Stimulated activated CD4-positive, alpha-beta T cell treated with anti-CD3 and anti-CD28 coated beads, Interleukin-1b, Interleukin-23, amount 100 ng/mL, for 1 hour (primary cell): Measurements from ENCODE around the gene MRPL37.
"Not testable (repeated sequence)": the region's sequence is repeated elsewhere in the genome, so short reads cannot be mapped to it uniquely, and the experiment has no call there.

Source experiments
- DNase-seq, 2 donors: peaks; one replicate each; pipeline ENCODE4 v3.0.0-alpha.2; 2020; ENCODE audit warnings: low read depth in 2 of 2

The MRPL37 gene

GRCh38 chr1:54199765-54200518 is at the start of gene MRPL37, which contains the start of gene CYB5RL:
MRPL37 (plus strand) TSS chr1:54200167; CDS start chr1:54200244, 77 bp downstream.
CYB5RL (minus strand) TSS chr1:54200030; CDS start chr1:54195616, 4,414 bp downstream.
- DNase-seq = peak; percentile 66 to 74

GRCh38 chr1:54151013-54151412 is 49.0 kb upstream of the MRPL37 start:
- no peak for DNase-seq

- no peak for DNase-seq
Measured at GRCh38 chr1:54152696-54153095, 47.3 kb upstream of the MRPL37 start, which contains the start of gene CDCP2. CDCP2 (minus strand) TSS chr1:54153000; CDS start chr1:54152922, 78 bp downstream.

- no peak for DNase-seq
Measured at GRCh38 chr1:54153535-54154439, 46.2 kb upstream of the MRPL37 start.

- no peak for DNase-seq
Measured at GRCh38 chr1:54156201-54156600, 43.8 kb upstream of the MRPL37 start.

GRCh38 chr1:54156986-54157385 is 43.0 kb upstream of the MRPL37 start:
- DNase-seq = no peak

GRCh38 chr1:54157401-54157800 is 42.6 kb upstream of the MRPL37 start:
- DNase-seq = no peak

GRCh38 chr1:54158071-54158470 is 41.9 kb upstream of the MRPL37 start:
- no peak for DNase-seq

- DNase-seq = no peak
Measured at GRCh38 chr1:54159733-54160316, 40.1 kb upstream of the MRPL37 start.

- DNase-seq = no peak
Measured at GRCh38 chr1:54160351-54160750, 39.6 kb upstream of the MRPL37 start.

GRCh38 chr1:54161495-54162168 is 38.3 kb upstream of the MRPL37 start:
- no peak for DNase-seq

GRCh38 chr1:54163051-54163450 is 36.9 kb upstream of the MRPL37 start:
- DNase-seq = no peak

GRCh38 chr1:54163573-54163972 is 36.4 kb upstream of the MRPL37 start:
- DNase-seq = no peak

GRCh38 chr1:54165146-54165545 is 34.8 kb upstream of the MRPL37 start:
- DNase-seq = no peak

GRCh38 chr1:54166357-54166756 is 33.6 kb upstream of the MRPL37 start:
- not testable (repeated sequence) for DNase-seq

- no peak for DNase-seq
Measured at GRCh38 chr1:54167422-54168139, 32.4 kb upstream of the MRPL37 start.

GRCh38 chr1:54168206-54168965 is 31.6 kb upstream of the MRPL37 start:
- no peak for DNase-seq

- DNase-seq = no peak
Measured at GRCh38 chr1:54169068-54169467, 30.9 kb upstream of the MRPL37 start.

- no peak for DNase-seq
Measured at GRCh38 chr1:54171016-54171415, 29.0 kb upstream of the MRPL37 start.

- no peak for DNase-seq
Measured at GRCh38 chr1:54171606-54172005, 28.4 kb upstream of the MRPL37 start.
